ENCODE results near the gene SEMA3C.

DNA sequence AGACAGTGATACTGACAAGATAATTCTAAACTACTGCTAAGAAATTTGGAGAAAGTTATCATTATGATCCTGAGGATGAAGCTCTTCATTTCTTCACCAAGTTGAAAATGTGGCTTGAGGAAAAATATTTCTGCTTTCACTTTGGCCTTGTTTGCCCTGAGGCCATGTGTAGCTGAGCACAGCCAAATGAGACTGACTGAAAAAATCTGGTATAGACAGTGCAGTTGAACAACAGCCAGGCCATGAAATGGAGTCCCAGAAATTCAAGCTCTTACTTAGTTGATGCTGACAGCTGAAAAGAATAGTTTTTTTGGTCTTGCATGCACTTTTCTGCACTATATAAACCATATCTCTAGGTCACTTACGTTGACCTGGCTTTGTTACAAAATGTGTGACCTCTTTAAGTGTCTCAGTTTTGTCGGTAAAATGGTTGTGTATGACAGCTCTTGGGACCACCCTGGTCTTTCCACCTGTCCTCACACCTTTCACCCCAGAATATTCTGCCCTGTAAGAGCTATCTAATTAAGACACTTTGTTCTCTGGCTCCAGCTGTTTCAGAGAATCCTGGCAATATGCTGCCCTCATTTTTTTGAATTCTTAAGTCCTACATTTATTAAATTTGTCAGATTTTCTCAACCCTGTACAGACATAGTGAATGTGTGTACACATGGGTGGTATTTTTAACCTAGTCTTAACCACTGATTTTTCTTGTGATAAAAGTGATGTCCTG, 189.1 kb downstream of the SEMA3C start:
- TF ChIP-seq, protein P1, sequence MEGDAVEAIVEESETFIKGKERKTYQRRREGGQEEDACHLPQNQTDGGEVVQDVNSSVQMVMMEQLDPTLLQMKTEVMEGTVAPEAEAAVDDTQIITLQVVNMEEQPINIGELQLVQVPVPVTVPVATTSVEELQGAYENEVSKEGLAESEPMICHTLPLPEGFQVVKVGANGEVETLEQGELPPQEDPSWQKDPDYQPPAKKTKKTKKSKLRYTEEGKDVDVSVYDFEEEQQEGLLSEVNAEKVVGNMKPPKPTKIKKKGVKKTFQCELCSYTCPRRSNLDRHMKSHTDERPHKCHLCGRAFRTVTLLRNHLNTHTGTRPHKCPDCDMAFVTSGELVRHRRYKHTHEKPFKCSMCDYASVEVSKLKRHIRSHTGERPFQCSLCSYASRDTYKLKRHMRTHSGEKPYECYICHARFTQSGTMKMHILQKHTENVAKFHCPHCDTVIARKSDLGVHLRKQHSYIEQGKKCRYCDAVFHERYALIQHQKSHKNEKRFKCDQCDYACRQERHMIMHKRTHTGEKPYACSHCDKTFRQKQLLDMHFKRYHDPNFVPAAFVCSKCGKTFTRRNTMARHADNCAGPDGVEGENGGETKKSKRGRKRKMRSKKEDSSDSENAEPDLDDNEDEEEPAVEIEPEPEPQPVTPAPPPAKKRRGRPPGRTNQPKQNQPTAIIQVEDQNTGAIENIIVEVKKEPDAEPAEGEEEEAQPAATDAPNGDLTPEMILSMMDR (IDR thresholded peaks at IDR 0.05): no peak
- TF ChIP-seq POLR2A (IDR thresholded peaks at IDR 0.05; ENCODE audit: low read depth) (no peak), POLR2AphosphoS5 (IDR thresholded peaks at IDR 0.05) (no peak), EP300 (IDR thresholded peaks at IDR 0.05) (no peak)
